Measurements from ENCODE around the gene ENPP7.
"Not testable (repeated sequence)": the region's sequence is repeated elsewhere in the genome, so short reads cannot be mapped to it uniquely, and the experiment has no call there.

Gene ENPP7

DNA sequence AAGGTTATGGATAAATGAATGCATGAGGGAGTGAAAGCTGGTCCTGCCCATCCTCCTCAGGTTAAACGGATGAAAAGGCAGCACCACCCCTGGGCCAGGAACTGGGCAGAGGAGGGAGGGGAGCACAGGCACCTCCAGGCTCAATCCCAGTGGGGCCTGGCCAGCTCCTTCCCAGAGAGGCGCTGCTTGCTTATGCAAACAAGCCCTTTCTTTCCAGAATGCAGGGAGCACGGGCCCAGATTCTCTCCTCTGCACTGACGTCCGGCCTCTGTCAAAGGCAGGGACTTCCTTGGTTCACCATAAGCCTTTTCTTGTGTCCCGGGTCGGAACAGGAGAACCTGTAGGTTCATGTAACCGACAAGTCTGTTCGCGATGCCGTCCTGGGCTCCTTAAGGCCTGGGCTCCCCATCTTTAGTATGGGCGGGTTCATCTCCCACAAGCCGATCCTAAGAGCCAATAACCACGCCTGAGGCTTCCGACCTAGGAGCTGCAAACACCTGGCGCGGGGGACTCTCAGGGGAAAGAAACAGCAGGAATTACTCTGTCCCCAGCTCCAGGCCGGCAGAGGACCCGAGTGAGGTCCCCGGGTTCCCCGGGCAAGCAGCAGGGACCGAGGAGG lies 16.3 kb downstream of the ENPP7 start:
- TF ChIP-seq POLR2A (IDR thresholded peaks at IDR 0.05; ENCODE audit: low read depth, low read length) (no peak), POLR2AphosphoS5 (IDR thresholded peaks at IDR 0.05; ENCODE audit: low read depth, low read length) (no peak), TAF1 (IDR thresholded peaks at IDR 0.05; ENCODE audit: borderline replicate concordance, low read depth, low read length) (no peak)
- FAIRE-seq (no peak), DNase-seq (ENCODE audit: insufficient read length) (no peak)

- DNase-seq (ENCODE audit: insufficient read length) (no peak), FAIRE-seq (no peak)
Measured at GRCh38 chr17:79747508-79748294, 17.0 kb downstream of the ENPP7 start.

DNA sequence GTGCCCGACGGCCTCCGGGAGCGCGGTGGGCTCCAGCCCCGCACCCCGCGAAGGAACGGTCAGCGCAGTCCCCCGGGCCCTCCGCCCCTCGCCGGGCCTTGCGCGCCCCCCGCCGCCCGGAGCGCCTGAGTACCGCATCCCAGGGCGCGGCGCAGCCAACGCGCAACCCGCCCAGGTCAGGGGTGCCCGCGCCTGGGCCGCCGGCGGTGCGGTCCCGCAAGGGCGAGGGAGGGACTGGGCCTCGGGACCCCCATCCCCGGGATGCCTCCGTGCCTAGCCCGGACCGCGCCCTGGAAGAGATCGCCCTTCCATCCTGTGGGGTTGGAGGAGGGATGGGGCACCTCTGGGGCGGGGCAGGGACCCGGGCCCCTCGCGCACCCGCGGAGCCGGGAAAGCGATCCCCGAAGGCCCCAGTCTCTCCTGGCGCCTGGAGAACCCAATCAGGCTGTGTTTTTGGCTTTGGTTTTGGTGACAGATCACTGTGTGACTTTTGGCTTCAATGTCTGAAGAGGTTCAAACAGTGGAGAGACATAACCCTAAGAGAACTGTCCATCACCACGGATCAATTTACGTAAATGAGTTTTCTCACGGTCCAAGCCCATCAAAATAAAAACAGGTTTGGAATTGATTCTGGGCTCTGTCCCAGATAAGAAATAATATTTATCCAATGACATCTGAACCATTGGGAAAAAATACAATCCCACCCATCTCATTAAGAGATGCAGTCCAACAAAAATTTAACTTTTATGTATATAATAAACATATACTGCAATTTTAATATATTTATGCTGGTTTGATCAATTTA lies 17.8 kb downstream of the ENPP7 start:
- DNase-seq (ENCODE audit: insufficient read length) = no peak
- no peak for TF ChIP-seq POLR2AphosphoS5 (IDR thresholded peaks at IDR 0.05; ENCODE audit: low read depth, low read length)
- TF ChIP-seq TAF1 (IDR thresholded peaks at IDR 0.05; ENCODE audit: borderline replicate concordance, low read depth, low read length) = no peak
- TF ChIP-seq POLR2A (IDR thresholded peaks at IDR 0.05; ENCODE audit: low read depth, low read length) = no peak
- FAIRE-seq = no peak

More at GRCh38 chr17:79747508-79748294, 17.0 kb downstream of the ENPP7 start:
- no peak for TF ChIP-seq POLR2AphosphoS5 (IDR thresholded peaks at IDR 0.05; ENCODE audit: low read depth, low read length)
- no peak for TF ChIP-seq POLR2A (IDR thresholded peaks at IDR 0.05; ENCODE audit: low read depth, low read length)
- TF ChIP-seq TAF1 (IDR thresholded peaks at IDR 0.05; ENCODE audit: borderline replicate concordance, low read depth, low read length) = no peak

DNA sequence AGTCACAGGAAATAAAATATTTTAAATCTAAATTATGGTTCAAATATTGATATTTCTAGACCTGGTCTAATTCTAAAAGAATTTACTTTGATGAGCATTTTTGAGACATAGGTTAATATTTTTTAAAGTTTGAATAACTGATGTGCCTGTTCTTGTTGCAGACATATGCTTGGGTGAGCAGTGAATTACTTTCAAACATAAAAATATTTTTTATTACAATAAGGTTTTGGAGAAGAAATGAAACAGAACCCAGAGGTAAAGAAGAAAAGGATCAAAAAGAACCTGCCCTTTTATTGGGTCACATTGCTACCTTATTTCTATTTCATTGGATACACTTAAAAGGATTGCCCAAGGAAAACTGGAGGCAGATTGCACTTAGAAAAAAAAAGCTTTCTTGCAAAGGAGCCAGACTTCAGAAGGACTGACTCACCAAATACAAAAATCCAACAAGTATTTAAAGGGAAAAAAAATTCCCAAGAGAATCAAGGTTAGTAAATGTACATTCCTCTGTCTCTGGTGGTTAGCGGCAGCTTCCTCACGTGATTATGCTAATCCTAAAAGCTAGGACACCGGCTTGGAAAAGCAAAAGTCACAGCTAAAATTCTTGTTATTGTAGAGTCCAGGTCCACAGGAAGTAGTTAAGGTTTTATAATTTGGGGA lies 18.5 kb downstream of the ENPP7 start:
- FAIRE-seq (no peak), DNase-seq (ENCODE audit: insufficient read length) (no peak)
- no peak for TF ChIP-seq POLR2AphosphoS5 (IDR thresholded peaks at IDR 0.05; ENCODE audit: low read depth, low read length)
- TF ChIP-seq TAF1 (IDR thresholded peaks at IDR 0.05; ENCODE audit: borderline replicate concordance, low read depth, low read length) = no peak

DNA sequence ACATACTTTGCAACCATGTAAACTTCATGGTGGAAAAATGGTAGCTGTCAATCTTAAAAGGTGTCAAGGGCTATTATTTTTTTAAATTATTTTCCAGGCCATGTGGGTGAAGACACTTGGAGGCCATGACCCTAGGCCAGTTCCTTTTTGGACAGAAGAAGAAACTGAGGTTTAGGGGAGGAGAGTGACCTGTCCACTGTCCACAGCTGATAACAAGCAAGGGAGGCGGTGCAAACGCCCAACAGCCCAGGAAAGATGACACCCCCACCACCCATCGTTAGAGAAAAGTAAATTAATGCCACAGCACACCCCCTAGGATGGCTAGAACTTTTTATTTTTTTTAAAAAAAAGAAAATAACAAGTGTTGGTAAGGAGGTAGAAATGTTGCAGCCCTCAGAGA lies 19.2 kb downstream of the ENPP7 start:
- DNase-seq (ENCODE audit: insufficient read length) = no peak
- no peak for FAIRE-seq
- no peak for TF ChIP-seq TAF1 (IDR thresholded peaks at IDR 0.05; ENCODE audit: borderline replicate concordance, low read depth, low read length)
- TF ChIP-seq POLR2A (IDR thresholded peaks at IDR 0.05; ENCODE audit: low read depth, low read length) = no peak
- no peak for TF ChIP-seq POLR2AphosphoS5 (IDR thresholded peaks at IDR 0.05; ENCODE audit: low read depth, low read length)

DNA sequence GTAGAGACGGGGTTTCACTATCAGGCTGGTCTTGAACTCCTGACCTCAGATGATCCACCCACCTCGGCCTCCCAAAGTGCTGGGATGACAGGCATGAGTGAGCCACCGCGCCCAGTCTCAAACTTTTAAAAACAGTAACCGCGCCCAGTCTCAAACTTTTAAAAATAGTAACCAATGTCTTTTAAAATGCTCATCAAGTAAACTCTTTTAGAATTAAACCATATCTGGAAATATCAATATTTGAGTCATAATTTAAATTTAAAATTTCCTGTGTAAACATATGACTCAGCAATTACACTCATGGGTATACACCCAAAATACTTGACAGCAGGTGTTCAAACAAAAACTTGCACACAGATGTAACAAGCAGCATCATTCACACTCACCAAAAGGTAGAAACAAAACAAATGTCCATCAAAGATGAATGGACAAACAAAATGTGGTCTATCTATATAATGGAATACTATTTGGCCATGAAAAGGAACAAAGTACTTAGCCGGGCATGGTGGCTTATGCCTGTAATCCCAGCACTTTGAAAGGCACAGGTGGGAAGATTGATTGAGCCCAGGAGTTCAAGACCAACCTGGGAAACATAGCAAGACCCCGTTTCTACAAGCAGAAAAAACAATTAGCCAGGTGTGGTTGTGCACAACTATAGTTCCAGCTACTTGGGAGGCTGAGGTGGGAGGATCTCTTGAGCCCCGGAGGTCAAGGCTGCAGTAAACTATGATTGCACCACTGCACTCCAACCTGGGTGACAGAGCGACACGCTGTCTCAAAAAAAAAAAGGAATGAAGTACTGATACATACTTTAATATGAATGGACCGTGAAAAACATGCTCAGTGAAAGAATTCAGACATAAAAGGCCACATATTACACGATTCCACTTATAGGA lies 20.2 kb downstream of the ENPP7 start:
- FAIRE-seq = no peak
- TF ChIP-seq POLR2A (IDR thresholded peaks at IDR 0.05; ENCODE audit: low read depth, low read length) = no peak
- no peak for TF ChIP-seq TAF1 (IDR thresholded peaks at IDR 0.05; ENCODE audit: borderline replicate concordance, low read depth, low read length)
- TF ChIP-seq POLR2AphosphoS5 (IDR thresholded peaks at IDR 0.05; ENCODE audit: low read depth, low read length) = no peak
- no peak for DNase-seq (ENCODE audit: insufficient read length)

DNA sequence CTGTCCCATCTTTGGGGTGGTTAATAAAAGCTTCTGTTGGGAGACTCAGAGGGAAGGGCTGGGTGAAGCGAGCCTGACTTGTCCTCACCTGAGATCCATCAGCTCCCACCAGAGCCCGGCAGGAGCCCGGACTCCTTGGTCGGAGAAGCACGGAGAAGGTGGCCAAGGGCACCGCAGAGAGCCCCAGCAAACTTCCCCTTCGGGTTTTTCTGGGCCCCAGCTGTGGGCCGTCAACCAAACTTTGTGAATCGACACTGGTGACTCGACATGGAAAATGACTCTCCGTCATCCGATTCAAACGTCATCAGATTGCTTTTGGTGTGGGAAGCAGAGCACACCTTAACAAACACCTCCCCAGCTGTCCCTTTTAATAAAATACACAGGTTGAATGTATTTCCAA lies 21.4 kb downstream of the ENPP7 start:
- DNase-seq (ENCODE audit: insufficient read length) = no peak
- no peak for TF ChIP-seq TAF1 (IDR thresholded peaks at IDR 0.05; ENCODE audit: borderline replicate concordance, low read depth, low read length)
- no peak for TF ChIP-seq POLR2AphosphoS5 (IDR thresholded peaks at IDR 0.05; ENCODE audit: low read depth, low read length)
- TF ChIP-seq POLR2A (IDR thresholded peaks at IDR 0.05; ENCODE audit: low read depth, low read length) = no peak
- no peak for FAIRE-seq

- no peak for DNase-seq (ENCODE audit: insufficient read length)
- no peak for FAIRE-seq
- TF ChIP-seq POLR2AphosphoS5 (IDR thresholded peaks at IDR 0.05; ENCODE audit: low read depth, low read length) (no peak), TAF1 (IDR thresholded peaks at IDR 0.05; ENCODE audit: borderline replicate concordance, low read depth, low read length) (no peak), POLR2A (IDR thresholded peaks at IDR 0.05; ENCODE audit: low read depth, low read length) (no peak)
Measured at GRCh38 chr17:79754370-79754769, 23.6 kb downstream of the ENPP7 start.

- DNase-seq (ENCODE audit: insufficient read length); FAIRE-seq: not testable (repeated sequence)
Measured at GRCh38 chr17:79754903-79755302, 24.2 kb downstream of the ENPP7 start.

DNA sequence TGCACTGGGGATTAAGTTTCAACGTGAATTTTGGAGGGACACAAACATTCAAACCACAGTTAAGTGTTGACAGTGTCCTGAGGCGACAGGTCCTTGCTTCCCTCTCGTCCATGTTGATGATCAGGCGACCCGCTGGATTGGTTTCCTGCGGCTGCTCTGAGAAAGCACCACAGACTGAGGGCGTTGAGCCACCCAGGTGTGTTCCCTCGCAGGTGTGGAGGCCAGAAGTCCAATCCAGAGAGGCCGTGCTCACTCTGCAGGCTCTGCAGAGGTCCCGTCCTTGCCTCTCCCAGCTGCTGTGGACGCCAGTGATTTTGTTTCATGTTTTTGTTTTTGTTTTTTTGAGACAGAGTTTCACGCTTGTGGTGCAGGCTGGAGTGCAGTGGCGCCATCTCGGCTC lies 24.8 kb downstream of the ENPP7 start:
- no peak for TF ChIP-seq POLR2AphosphoS5 (IDR thresholded peaks at IDR 0.05; ENCODE audit: low read depth, low read length)
- no peak for TF ChIP-seq POLR2A (IDR thresholded peaks at IDR 0.05; ENCODE audit: low read depth, low read length)
- TF ChIP-seq TAF1 (IDR thresholded peaks at IDR 0.05; ENCODE audit: borderline replicate concordance, low read depth, low read length) = no peak
- FAIRE-seq = no peak
- DNase-seq (ENCODE audit: insufficient read length) = no peak
